K562 (cell line): ENCODE data around the gene RPS6KA2. TPM values are rescaled to one million over a fixed set of nuclear protein-coding genes. Genes with fewer than 3 reads are reported as not detected.

Source experiments
- ATAC-seq: fragments of 200-7000 bp; cut with Tn5 transposase; 3 replicates; pipeline ENCODE4 v1.9.1; 2020; ENCODE audit warnings: moderate library complexity
- BruUV-seq: library from RNA; stranded (reverse); fragments of 400-500 nt; replicated peaks from 2 replicates; lab custom pipeline; 2021; lab: Mats Ljungman, UMichigan
- CTCF ChIA-PET: fragments of 300-600 bp; formaldehyde crosslinking; extraction: SDS; loops from one replicate; lab custom pipeline; 2021; ENCODE audit warnings: low intra/inter-chr PET ratio; lab: Yijun Ruan, JAX
- POLR2A ChIA-PET: fragments of 300-600, 350-650 bp; sonication (Branson Sonifier 250); formaldehyde crosslinking; extraction: SDS; loops from one replicate; lab custom pipeline; 2021; ENCODE audit warnings: antibody characterized with exemption, inconsistent platforms; lab: Yijun Ruan, JAX
- DNase-seq, 4 experiments: peaks; one replicate each; pipeline versions ENCODE4 v3.0.0 to v3.0.0-alpha.2; 2011 to 2018; ENCODE audit warnings: low spot score in 3 of 4, mixed read lengths in 3 of 4; ENCODE audit errors: extremely low read depth in 1 of 4
- FAIRE-seq: peaks from 2 replicates; lab custom pipeline; 2011; peaks lifted over from hg19 to GRCh38; lab: Jason Lieb, UNC
- H2AFZ ChIP-seq: 2 replicates; pipeline ENCODE4 v1.6.0; 2011; ENCODE audit warnings: low read depth, low read length, control low read depth, inconsistent platforms
- H3K27ac ChIP-seq: fragments of 200-600 bp; 3 replicates; pipeline ENCODE4 v1.8.0; 2011; ENCODE audit warnings: low read depth, mild to moderate bottlenecking, control low read depth, inconsistent platforms, low read length, moderate library complexity, mixed read lengths; ENCODE audit errors: extremely low read depth
- H3K27me3 ChIP-seq, 2 experiments: fragments of 300-600 bp in 1 of 2; 2 replicates in 1 of 2; 3 replicates in 1 of 2; pipeline versions ENCODE4 v1.6.0 to v1.8.0; 2011; ENCODE audit warnings: inconsistent platforms in 2 of 2, low read length in 2 of 2, mild to moderate bottlenecking in 1 of 2, mixed read lengths in 1 of 2, moderate library complexity in 1 of 2; ENCODE audit not compliant: control insufficient read depth in 2 of 2, insufficient read depth in 2 of 2
- H3K36me3 ChIP-seq: fragments of 300-600 bp; 3 replicates; pipeline ENCODE4 v1.8.0; 2011; ENCODE audit warnings: mild to moderate bottlenecking, low read length, inconsistent platforms; ENCODE audit not compliant: control insufficient read depth, insufficient read depth
- H3K4me1 ChIP-seq, 2 experiments: fragments of 200-600 bp in 1 of 2; replicated peaks in 1 of 2; 2 replicates in 1 of 2; 3 replicates in 1 of 2; pipeline versions ENCODE4 v1.5.1 to v1.8.0; 2011; ENCODE audit warnings: inconsistent platforms in 2 of 2, low read length in 2 of 2, mild to moderate bottlenecking in 1 of 2, mixed read lengths in 1 of 2, moderate library complexity in 1 of 2; ENCODE audit not compliant: control insufficient read depth in 2 of 2, insufficient read depth in 2 of 2
- H3K4me2 ChIP-seq: 2 replicates; pipeline ENCODE4 v1.6.1; 2011; ENCODE audit warnings: low read length, control low read depth, inconsistent platforms, mixed read lengths; ENCODE audit not compliant: insufficient read depth
- H3K4me3 ChIP-seq: fragments of 200-600 bp; sonication (generic), shearing (Covaris generic); 2 replicates; pipeline ENCODE4 v1.5.1; 2016; ENCODE audit warnings: control low read depth, inconsistent platforms
- H3K79me2 ChIP-seq: fragments of 200-600 bp; 3 replicates; pipeline ENCODE4 v1.8.0; 2011; ENCODE audit warnings: low read length, inconsistent platforms; ENCODE audit not compliant: control insufficient read depth, insufficient read depth
- H3K9ac ChIP-seq, 2 experiments: 2 replicates each; pipeline versions ENCODE4 v1.6.0 to v1.6.1; 2011; ENCODE audit warnings: low read depth in 2 of 2, low read length in 2 of 2, control low read depth in 1 of 2, inconsistent platforms in 1 of 2, mild to moderate bottlenecking in 1 of 2, mixed read lengths in 1 of 2; ENCODE audit not compliant: insufficient read depth in 1 of 2
- H3K9me1 ChIP-seq: one replicate; pipeline ENCODE4 v1.6.0; 2011; ENCODE audit warnings: inconsistent platforms, mild to moderate bottlenecking, low read length, moderate library complexity; ENCODE audit not compliant: control insufficient read depth, insufficient read depth
- H3K9me3 ChIP-seq: replicated peaks from 2 replicates; pipeline ENCODE4 v1.5.1; 2011; ENCODE audit warnings: low read depth, low read length, inconsistent platforms; ENCODE audit not compliant: control insufficient read depth, insufficient read depth
- H4K20me1 ChIP-seq: replicated peaks from 2 replicates; pipeline ENCODE4 v1.6.1; 2011; ENCODE audit warnings: low read length, inconsistent platforms, mixed read lengths; ENCODE audit not compliant: control insufficient read depth, insufficient read depth
- ADNP ChIP-seq: fragments of 200-800 bp; sonication (Bioruptor generic); IDR thresholded peaks from 2 replicates; pipeline ENCODE4 v1.6.1; 2016; ENCODE audit warnings: missing genetic modification characterization, missing compliant biosample characterization
- CAMTA2 ChIP-seq: fragments of 250-450 bp; sonication (Bioruptor Pico); conservative IDR thresholded peaks from 2 replicates; pipeline ENCODE4 v1.5.1; 2022
- CBX1 ChIP-seq: sonication (generic); IDR thresholded peaks from 2 replicates; pipeline ENCODE4 v1.6.1; 2016; ENCODE audit warnings: antibody characterized with exemption, low read depth, mild to moderate bottlenecking
- NCOA2 ChIP-seq, 2 experiments: fragments of 450-650 bp; IDR thresholded peaks; 2 replicates each; pipeline ENCODE4 v1.6.1; 2018; ENCODE audit warnings: mild to moderate bottlenecking in 2 of 2, moderate library complexity in 1 of 2; ENCODE audit not compliant: partially characterized antibody in 2 of 2
- NR4A1 ChIP-seq, 2 experiments: fragments of 250-450 bp in 1 of 2; fragments of 450-650 bp in 1 of 2; sonication (Bioruptor Pico) in 1 of 2; IDR thresholded peaks; 2 replicates each; pipeline versions ENCODE4 v1.4.0 to v1.6.1; 2016 to 2020; ENCODE audit warnings: mild to moderate bottlenecking in 2 of 2, missing compliant biosample characterization in 1 of 2, missing genetic modification characterization in 1 of 2, moderate library complexity in 1 of 2
- PHB2 ChIP-seq: fragments of 450-650 bp; IDR thresholded peaks from 2 replicates; pipeline ENCODE4 v1.6.1; 2017; ENCODE audit warnings: low read depth
- RBM34 ChIP-seq: fragments of 200-400 bp; formaldehyde crosslinking; IDR thresholded peaks from 2 replicates; pipeline ENCODE4 v1.6.1; 2018; ENCODE audit warnings: low read length, borderline replicate concordance; ENCODE audit not compliant: insufficient read depth
- SP2 ChIP-seq: IDR thresholded peaks from 2 replicates; pipeline ENCODE4 v1.6.1; 2011; ENCODE audit warnings: mild to moderate bottlenecking, low read depth, low read length, moderate library complexity; ENCODE audit not compliant: poor library complexity, severe bottlenecking; ENCODE audit errors: extremely low read depth
- ZNF143 ChIP-seq: sonication (generic); formaldehyde crosslinking; IDR thresholded peaks from 2 replicates; pipeline ENCODE4 v1.9.0; 2022; ENCODE audit warnings: mild to moderate bottlenecking, missing genetic modification reagents
- ZNF311 ChIP-seq: fragments of 250-450 bp; sonication (Bioruptor Pico); IDR thresholded peaks from 2 replicates; pipeline ENCODE4 v1.4.0; 2020; ENCODE audit warnings: mild to moderate bottlenecking, moderate library complexity
- ZNF316 ChIP-seq: fragments of 450-650 bp; IDR thresholded peaks from 2 replicates; pipeline ENCODE4 v1.6.1; 2016
- WGBS: fragments of 100-300 bp; shearing (Covaris generic); methylation state at CpG from one replicate; pipeline ENCODE4 v1.1.6; 2016; ENCODE audit warnings: low coverage, mixed read lengths; ENCODE audit not compliant: insufficient coverage; ENCODE audit errors: missing lambda C conversion rate; 5-methylcytosine and 5-hydroxymethylcytosine counted together
- in situ Hi-C: fragments of 300-500 bp; cut with MboI; formaldehyde crosslinking; loops from 4 replicates; pipeline ENCODE4 v1.15.0; 2018; ENCODE audit warnings: inconsistent platforms, mixed read lengths
- intact Hi-C: fragments of 100-400 bp; cut with micrococcal nuclease; formaldehyde crosslinking; loops from 2 replicates; pipeline ENCODE4 v1.14.2; 2022
- polyA plus RNA-seq, 8 experiments: library from polyadenylated mRNA; depleted of rRNA in 4 of 8; stranded (reverse) in 5 of 8; unstranded in 3 of 8; fragments of >200 nt; fragmentation: Nextera tagmentation in 2 of 8; fragmentation: Illumina TruSeq in 1 of 8; extraction: Ambion mirVana in 2 of 8; extraction: Trizol in 1 of 8; gene quantifications; 2 replicates each; pipeline versions ENCODE4 v1.2.1 to v1.2.3, GENCODE V29; 2011 to 2014; ENCODE audit warnings: inconsistent platforms in 1 of 8, missing spikeins in 1 of 8
- total RNA-seq, 7 experiments: library from RNA; depleted of rRNA in 6 of 7; stranded (reverse); fragments of >200 nt in 6 of 7; fragmentation: Illumina TruSeq in 2 of 7; extraction: Trizol in 2 of 7; gene quantifications; 2 replicates each; pipeline versions ENCODE4 v1.2.1 to v1.2.3, GENCODE V29; 2011 to 2021; ENCODE audit warnings: low replicate concordance in 1 of 7

The RPS6KA2 gene
- total and polyA plus RNA-seq, 9 of the 15 experiments (the other 6 are each of a cell fraction or from before 2014, with no cell fraction given) = 0.29 to 1.00 (median 0.53) TPM

DNA sequence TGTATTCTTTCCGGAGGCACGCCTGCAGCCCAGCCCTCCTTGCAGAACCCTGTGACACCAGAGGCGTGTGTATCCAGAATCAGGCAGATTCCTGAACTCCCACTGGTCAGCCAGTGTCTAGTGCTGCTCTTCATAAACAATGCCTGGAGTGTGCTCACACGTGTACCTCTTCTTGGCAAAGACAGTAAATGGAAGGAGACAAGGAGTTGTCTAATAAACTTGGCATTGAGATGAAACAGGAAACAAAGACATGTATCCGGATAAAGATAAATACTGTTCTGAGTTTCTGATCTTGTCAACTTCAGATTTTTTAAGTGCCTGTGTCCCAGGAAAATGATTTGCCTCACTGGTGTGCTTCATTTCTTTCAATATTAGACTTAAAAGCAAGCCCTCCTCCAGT is 1.7 kb downstream of the RPS6KA2 start:
- no peak overlapping the region for H3K27ac ChIP-seq
- ChIA-PET POLR2A (interaction anchor here (1.0 kb wide), 1 partner anchor 114 kb away, joined by 3 read pairs; no protein-coding TSS in a partner anchor), CTCF (no interaction called here)
- 3% methylated on average over 5 of the region's 5 CpGs for WGBS
- peaks cover 2 to 24% of the 10 kb centered on the region in 2 experiments; a peak in 2 of 5 replicates for H3K4me1 ChIP-seq
- peaks cover 12 to 41% of the 10 kb centered on the region in 2 experiments; a peak in 4 of 5 replicates for H3K27me3 ChIP-seq
- H4K20me1 ChIP-seq = no peaks in the 10 kb centered on the region
- ATAC-seq (no peak), FAIRE-seq (no peak), DNase-seq (no peak)
- H3K36me3 ChIP-seq = no peaks in the 10 kb centered on the region
- H2AFZ ChIP-seq = no peak overlapping the region
- intact Hi-C loops = no loop called here
- H3K9me1 ChIP-seq = no peaks in the 10 kb centered on the region
- no peak for TF ChIP-seq ADNP
- no peak for TF ChIP-seq ZNF311 (CRISPR knock-in tag)
- TF ChIP-seq CBX1 = no peak
- TF ChIP-seq ZNF316 = no peak
- TF ChIP-seq RBM34 = no peak
- TF ChIP-seq NR4A1 (CRISPR knock-in tag; IDR thresholded peaks at IDR 0.05) = no peak
- TF ChIP-seq NR4A1 (tag; IDR thresholded peaks at IDR 0.05) = no peak
- H3K4me3 ChIP-seq = no peak overlapping the region
- no TSS peak for BruUV-seq
- H3K79me2 ChIP-seq = no peaks in the 10 kb centered on the region
- no peak overlapping the region for H3K4me2 ChIP-seq
- H3K9me3 ChIP-seq = no peaks in the 10 kb centered on the region
- H3K9ac ChIP-seq = no peak overlapping the region
- in situ Hi-C loops = no loop called here

DNA sequence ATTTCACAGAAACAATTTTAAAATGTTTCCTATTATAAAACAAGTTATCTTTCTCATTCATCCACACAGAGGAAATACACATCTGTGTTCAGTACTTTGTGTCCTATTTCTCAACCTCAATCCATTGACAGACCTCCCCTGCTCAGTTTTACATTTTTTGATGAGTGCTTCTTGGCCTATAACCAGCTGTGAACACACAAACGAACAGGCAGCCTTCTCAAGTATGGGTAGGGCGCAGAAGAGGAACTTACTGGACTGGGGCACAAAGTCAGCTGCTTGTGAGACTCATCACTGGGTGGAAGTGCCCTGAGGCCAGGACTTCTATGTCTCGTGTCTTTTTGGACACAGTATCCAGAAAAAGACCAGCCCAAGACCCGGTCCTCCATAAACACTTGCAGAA is 2.8 kb downstream of the RPS6KA2 start:
- peaks cover 2 to 24% of the 10 kb centered on the region in 2 experiments; a peak in 2 of 5 replicates for H3K4me1 ChIP-seq
- intact Hi-C loops = no loop called here
- no peaks in the 10 kb centered on the region for H4K20me1 ChIP-seq
- TF ChIP-seq NCOA2 (IDR thresholded peaks at IDR 0.05; ENCODE audit: partially characterized antibody in 2 of 2) (no peak), ZNF143 (CRISPR knock-in tag) (no peak), CAMTA2 (CRISPR knock-in tag) (no peak), SP2 (no peak), PHB2 (no peak)
- FAIRE-seq (no peak), ATAC-seq (no peak), DNase-seq (no peak)
- POLR2A ChIA-PET = interaction anchor here (0.7 kb wide), 1 partner anchor 76 kb away, joined by 3 read pairs; no protein-coding TSS in a partner anchor
- peaks cover 13 to 35% of the 10 kb centered on the region in 2 experiments for H3K27me3 ChIP-seq
- no peaks in the 10 kb centered on the region for H3K9me1 ChIP-seq
- H3K27ac ChIP-seq = no peak overlapping the region
- H3K4me3 ChIP-seq = no peak overlapping the region
- no peak overlapping the region for H2AFZ ChIP-seq
- WGBS = 0% methylated on average over 4 of the region's 4 CpGs
- no peaks in the 10 kb centered on the region for H3K36me3 ChIP-seq
- in situ Hi-C loops = no loop called here
- no peak overlapping the region for H3K9ac ChIP-seq
- BruUV-seq = no TSS peak
- no peaks in the 10 kb centered on the region for H3K9me3 ChIP-seq
- H3K79me2 ChIP-seq = no peaks in the 10 kb centered on the region
- no peak overlapping the region for H3K4me2 ChIP-seq
- CTCF ChIA-PET = no interaction called here
